ENCODE results near the gene BMPR1A.
"Not testable (repeated sequence)": the region's sequence is repeated elsewhere in the genome, so short reads cannot be mapped to it uniquely, and the experiment has no call there.

BMPR1A gene

DNA sequence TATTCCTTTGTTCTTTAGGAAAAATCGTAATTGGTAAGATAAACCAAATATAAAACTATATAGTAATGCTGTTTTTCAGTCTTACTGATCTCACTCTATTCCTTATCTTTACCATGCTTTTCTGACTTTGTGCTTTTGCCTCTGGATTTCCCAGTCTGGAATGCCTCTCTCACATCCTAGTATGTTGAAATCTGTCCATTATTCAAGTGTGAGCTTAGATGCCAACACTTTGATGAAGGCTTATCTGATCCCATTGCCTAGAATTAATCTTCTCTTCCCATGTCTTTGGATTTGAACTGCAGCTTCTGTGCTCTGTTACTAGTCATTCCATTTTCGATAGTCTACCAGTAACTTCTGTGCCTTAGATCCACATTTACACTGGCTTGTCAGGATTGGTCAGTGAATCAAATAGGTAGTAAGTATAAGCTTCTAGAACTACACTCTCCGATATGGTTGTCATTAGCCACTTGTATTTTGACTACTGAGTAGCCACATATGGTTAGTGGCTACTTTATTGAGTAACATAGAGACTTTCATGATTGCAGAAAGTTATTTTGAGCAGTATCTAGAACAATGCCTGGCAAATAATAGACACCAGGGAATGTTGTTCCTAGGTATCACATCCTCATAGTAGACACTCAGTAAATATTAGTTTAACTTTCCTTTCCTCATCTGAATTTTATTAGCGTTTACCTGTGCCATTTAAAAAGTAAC lies 92.9 kb downstream of the BMPR1A start:
- peak; percentile 13 for DNase-seq (ENCODE audit: low spot score)

DNA sequence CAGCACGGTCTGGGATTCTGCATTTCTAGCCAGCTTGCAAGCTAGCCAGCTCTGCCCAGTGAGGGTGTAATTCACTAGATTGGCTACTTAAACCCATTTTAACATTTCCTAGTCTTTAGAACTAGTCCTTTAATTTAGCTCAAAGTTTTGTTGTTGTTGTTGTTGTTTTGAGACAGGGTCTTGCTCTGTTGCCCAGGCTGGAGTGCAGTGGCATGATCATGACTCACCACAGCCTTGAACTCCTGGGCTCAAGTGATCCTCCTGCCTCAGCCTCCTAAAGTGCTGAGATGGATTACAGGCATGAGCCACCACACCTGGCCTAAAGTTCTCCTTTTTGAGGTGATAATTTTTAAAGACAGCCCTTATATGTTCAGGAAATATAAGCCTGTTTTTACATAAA lies 94.1 kb downstream of the BMPR1A start:
- DNase-seq (ENCODE audit: low spot score) = no peak

DNA sequence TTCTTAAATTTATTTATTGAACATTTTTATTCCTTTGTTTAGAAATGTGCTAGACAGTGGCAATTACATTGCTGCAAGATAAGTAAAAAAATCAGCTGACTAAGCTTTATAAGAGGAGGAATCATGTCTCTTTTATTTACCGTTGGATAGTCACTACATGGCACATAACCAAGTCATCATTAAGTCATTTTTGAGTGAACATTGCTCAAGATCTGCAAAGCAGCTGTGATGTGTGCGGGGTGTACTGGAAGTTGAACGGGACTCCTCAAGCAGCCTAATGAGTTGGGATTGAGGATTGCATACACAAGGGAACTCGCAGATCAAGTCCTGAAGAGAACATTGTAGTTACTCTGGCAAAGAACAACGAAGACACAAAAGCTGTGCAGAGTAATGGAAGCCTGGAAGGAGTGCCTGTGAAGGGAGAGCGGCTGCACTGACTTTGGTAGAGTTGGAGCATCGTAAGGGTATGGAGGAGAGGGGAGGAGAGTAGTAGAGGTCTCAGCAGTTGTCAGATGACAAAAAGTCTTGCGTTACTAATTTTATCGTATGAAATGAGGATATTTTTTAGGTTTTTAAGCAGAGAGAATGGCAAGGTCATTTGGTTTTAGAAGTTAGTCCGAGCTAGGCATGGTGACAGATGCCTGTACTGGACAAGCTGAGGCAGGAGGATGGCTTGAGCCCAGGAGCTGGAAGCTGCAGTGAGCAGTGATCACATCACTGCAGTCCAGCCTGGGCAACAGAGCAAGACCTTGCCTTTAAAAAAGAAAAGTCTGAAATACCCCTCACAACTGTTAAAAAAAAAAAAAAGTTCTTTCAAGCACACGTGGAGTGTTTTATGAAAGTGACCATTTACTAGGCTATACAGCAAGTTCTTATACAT lies 95.1 kb downstream of the BMPR1A start:
- DNase-seq (ENCODE audit: low spot score) = no peak

DNA sequence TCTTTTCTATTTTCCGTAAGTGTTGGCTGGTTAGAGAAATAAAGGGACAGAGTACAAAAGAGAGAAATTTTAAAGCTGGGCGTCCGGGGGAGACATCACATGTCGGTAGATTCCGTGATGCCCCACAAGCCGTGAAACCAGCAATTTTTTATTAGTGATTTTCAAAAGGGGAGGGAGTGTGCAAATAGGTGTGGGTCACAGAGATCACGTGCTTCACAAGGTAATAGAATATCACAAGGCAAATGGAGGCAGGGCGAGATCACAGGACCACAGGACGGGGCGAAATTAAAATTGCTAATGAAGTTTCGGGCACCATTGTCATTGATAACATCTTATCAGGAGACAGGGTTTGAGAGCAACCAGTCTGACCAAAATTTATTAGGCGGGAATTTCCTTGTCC lies 97.2 kb downstream of the BMPR1A start:
- DNase-seq (ENCODE audit: low spot score) = not testable (repeated sequence)

DNA sequence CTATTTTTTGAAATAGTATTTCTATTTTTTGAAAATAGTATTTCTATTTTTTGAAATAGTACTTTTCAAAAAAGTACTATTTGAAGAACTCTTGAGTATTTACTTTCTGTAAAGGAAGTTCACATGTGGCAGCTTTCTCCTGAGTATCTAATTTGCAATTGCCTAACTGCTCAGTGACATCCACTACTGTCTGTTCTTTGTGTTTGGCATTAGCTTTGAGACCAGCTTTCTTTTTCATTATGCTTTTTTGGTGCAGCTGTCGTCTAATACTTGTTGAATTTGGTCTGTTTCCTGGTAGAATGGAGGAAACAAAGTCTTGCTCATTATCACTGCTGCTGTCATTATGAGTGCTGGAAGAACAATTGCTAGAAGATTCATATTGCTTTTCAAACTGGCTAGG lies 99.1 kb downstream of the BMPR1A start:
- DNase-seq (ENCODE audit: low spot score) = no peak

DNA sequence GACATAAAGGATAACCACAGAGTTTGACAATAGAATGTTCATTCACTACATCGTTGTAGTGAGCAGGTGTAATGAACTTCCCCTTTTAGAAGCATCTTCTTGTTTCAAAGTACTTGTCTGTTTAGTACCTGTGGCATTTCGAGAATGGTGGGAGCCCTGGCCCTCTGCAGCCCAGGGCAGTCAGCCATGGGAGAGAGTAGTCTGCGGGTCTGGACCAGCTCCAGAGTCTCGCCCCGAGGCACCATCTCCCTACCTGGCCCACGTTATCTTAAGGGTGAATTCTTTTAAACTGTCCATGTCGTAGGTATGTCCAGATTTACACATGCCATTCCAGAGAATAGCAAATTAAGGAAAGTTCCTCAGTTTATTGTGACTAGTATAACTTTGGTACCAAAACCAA lies 99.7 kb downstream of the BMPR1A start:
- DNase-seq (ENCODE audit: low spot score) = no peak

DNA sequence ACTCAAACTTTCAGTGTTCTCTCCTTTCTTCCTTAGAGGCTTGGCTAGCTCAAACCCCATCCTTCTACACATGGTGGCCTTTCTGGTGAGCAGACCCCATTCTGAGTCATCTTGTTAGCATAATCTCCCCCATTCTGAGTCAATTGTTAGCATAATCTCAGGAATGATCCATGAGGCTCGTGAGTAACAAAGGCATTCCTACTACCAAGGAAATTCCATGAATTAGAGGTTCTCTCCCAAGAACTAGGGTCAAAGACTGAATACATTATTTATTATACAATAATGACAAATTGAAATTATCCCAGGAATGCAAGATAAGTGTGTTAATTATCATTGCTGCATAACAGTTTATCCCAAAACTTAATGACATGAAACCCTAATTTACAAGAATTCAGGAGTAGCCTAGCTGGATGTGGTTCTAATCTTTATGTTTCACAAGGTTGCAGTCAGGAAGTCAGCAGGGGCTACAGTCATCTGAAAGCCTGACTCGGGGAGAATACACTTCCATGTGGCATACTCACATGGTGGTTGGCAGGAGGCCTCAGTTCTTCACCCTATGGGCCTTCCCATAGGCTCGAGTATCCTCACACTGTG lies 100.8 kb downstream of the BMPR1A start:
- no peak for DNase-seq (ENCODE audit: low spot score)

DNA sequence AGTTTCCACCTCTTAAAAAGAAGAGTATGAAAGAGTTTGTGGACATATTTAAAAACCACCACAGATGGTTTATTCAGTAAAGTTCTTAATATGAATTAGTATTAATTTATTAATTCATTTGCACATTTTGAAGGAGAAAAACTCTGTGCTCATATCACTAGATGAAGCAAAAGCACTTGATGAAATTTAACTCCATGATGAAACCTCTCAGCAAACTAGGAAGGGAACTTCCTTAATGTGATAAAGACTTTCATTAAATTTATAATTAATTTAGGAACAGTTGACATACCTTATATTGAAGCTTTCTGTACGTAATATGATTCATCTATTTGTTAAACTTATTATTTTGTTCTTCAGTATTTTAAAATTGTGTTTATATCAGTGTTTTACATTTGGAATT lies 101.6 kb downstream of the BMPR1A start:
- no peak for DNase-seq (ENCODE audit: low spot score)

DNA sequence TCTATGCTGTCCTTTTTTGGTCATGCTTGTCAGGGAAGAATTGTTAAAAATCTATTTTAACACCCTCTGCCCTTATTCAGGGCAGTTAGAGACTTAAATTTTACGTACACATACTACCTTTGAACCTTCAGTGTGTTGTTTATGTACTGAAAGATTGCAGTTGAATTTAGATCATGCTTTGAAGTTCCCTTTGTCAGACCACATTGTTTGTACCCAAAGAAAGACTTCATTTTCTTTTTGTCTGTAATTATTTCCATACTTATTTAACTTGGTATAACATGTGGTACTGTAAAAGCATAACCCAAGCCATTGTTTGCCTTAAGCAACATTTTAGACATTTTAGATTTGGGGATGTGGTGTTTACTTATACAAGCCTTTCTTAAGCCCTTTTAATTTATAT lies 104.9 kb downstream of the BMPR1A start:
- no peak for DNase-seq (ENCODE audit: low spot score)

DNA sequence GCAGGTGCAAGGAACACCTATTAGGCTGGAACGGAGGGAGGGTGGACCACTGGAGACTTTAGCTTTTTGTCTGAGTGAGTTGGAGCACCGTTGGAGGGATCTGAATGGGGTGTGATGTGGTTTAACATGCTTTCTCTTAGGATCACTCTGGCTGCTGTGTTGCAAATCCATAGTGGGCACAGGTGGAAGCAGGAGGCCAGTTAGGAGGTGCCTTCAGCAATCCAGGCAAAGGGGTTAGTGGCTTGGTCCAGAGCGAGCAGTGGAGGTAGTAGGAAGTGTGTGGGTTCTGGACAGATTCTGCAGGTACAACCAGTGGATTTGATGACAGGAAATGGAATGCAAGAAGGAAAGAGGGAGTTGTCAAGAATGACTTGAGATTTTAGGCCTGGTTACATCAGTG lies 106.0 kb downstream of the BMPR1A start:
- no peak for DNase-seq (ENCODE audit: low spot score)

DNA sequence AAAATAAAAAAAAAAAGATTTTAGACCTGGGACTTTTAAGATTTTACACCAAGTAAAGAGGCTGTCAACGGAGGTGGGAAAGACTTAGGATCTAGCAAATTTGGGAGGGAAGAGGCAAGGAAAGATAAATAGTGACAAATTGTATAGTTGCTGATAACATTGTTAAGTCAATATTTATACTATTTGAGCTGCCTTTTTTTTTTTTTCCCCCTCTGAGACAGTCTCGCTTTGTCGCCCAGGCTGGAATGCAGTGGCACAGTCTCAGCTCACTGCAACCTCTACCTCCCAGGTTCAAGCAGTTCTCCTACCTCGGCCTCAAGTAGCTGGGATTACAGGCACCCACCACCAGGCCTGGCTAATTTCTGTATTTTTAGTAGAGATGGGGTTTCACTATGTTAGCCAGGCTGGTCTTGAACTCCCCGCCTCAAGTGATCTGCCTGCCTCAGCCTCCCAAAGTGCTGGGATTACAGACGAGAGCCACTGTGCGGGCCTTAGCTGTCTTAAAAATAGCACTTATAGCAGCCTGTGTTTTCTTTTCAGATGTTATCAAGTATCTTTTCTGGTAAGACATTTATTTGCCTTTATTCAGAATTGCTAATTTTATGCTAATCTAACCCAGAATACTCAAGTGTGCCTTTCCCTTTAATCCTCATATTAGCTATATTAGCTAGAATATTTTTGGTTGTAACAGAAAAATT lies 106.5 kb downstream of the BMPR1A start:
- no peak for DNase-seq (ENCODE audit: low spot score)

DNA sequence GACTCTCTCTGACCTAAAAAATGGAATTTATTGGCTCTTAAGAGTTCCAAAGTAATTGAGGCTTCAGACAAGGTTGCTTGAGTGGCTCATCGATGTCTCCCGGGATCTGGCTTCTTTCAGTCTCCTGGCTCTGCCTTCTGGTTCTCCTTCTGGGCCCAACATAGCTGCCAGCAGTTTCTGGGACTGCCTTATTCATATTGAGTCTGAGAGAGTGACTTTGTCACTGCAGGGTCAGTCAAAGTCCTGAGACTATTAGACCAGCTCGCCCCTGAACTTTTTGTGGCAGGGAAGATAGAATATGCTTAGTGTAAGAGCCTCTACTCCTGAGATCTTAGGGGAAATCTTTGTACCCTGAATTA lies 107.0 kb downstream of the BMPR1A start:
- no peak for DNase-seq (ENCODE audit: low spot score)

DNA sequence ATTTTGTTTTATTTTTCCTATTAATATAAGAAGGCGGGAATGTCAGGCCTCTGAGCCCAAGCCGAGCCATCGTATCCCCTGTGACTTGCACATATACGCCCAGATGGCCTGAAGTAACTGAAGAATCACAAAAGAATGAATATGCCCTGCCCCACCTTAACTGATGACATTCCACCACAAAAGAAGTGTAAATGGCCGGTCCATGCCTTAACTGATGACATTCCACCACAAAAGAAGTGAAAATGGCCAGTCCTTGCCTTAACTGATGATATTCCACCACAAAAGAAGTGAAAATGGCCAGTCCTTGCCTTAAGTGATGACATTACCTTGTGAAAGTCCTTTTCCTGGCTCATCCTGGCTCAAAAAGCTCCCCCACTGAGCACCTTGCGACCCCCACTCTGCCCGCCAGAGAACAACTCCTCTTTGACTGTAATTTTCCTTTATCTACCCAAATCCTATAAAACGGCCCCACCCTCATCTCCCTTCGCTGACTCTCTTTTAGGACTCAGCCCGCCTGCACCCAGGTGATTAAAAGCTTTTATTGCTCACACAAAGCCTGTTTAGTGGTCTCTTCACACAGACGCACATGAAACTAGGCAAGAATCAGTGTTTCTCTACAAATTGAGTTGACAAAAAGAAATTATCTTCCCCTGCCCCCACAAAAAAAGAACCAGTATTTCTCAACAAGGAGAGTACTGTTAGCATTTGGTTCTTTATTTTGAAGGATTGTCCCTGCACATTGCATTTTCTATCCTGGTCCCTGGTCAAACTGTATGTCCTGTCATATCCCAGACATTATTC lies 108.8 kb downstream of the BMPR1A start:
- DNase-seq (ENCODE audit: low spot score) = not testable (repeated sequence)

DNA sequence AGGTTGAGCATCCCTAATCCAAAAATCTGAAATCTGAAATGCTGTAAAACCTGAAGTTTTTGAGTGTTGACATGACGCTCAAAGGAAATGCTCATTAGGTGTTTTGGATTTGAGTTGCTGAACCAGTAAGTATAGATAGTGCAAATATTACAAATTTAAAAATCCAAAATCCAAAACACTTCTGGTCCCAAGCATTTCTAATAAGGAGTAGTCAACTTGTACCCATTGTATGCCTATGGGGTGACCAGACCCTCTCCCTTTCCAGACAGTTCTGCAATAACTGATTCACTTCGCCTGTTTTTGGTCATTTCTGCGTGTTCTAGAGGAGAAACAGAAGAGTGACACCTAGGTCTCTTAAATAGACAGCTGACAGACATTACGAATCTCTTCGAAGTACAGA lies 110.7 kb downstream of the BMPR1A start:
- no peak for DNase-seq (ENCODE audit: low spot score)

DNA sequence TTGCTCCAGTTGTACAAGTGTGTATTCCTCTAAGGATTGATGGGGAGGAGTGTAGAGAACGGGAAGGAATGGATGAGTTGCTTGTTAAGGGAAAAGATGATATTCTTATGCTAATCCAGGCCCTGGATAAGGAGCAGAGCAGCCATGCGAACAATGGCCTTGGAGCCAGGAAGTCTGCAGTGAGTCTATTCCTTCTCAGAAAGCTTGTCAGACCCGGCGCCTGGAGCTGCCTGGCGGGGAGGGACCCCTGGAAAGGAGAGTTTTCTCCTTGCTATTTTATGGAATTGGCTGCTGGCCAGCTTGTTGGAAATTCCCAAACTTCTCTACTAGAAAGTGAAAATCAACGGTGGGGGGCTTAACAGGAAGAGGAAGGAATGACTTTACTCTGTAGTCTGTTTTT lies 111.9 kb downstream of the BMPR1A start:
- no peak for DNase-seq (ENCODE audit: low spot score)

DNA sequence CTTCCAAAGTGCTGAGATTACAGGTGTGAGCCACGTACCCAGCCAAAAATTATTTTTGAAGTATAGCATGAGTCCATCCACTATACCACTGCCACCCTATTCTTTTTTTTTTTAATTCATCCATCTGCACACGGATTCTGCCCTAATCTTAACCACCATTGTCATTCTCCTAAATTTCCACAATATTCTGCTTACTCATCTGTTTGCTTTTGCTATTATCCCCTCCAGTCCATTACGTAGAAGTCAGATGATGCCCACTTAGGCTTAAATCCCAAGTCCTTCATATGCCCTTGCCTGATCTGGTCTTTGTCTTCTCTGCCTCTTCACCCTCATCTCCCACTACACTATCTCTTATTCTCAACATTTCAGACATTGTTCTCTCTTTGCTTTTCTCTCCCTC lies 114.3 kb downstream of the BMPR1A start:
- DNase-seq (ENCODE audit: low spot score) = no peak

DNA sequence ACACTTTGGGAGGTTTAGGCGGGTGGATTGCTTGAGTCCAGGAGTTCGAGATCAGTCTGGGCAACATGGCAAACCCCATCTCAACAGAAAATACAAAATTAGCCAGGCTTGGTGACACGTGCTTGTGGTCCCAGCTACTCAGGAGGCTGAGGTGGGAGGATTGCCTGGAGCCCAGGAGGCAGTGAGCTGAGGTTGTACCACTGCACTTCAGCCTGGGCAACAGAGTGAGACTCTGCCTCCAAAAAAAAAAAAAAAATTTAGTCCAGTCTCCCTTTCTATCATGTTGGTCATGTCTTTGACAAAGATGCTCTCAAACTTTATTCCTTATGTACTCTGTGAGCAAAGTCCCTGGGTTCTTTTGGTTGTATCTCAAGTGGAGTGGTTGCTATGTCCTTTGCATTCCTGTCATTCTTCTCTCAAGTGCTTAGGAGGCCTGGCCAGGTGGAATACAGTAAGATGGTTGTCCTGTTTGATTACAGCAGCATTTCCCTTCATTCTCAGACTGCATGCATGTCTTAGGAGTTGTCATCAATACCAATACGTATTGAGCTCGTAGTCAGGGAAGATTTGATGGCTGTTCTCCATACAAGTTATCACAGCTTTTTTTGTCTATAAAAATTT lies 115.3 kb downstream of the BMPR1A start:
- no peak for DNase-seq (ENCODE audit: low spot score)

DNA sequence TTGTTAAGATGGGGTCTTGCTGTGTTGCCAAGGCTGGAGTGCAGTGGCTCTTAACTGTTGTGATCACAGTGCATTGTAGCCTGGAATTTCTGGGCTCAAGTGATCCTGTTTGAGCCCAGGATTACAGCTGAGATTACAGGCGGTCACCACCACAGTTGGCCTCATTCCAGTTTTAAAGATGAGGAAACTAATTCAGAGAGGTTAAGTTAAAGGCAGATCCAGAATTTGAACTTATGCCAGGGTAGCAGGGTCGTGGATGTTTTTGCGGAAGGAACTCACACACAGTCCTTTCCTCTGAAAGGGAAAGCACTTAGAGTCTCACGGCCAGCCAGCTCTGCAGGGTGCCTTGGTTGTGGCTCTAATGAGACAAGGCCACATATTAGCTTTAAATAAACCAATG lies 116.3 kb downstream of the BMPR1A start:
- no peak for DNase-seq (ENCODE audit: low spot score)

DNA sequence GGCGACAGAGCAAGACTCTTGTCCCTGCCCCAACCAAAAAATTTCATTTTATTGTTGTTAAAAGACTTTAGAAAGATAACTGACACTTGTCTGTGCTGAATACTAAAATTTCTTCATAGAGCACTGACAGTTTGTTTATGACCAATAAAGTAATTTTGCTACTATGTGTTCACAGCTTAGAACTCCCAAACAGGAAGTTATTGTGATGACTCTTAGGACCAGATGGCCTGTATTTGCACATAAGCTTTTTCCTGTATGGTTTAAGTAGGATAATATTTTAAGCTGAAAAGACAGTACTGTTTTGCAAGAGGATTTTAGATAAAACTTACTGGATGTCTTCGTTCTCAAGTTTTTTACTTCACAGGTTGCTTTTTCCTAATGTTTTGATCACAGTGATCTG lies 120.3 kb downstream of the BMPR1A start:
- peak; percentile 22 for DNase-seq (ENCODE audit: low spot score)

DNA sequence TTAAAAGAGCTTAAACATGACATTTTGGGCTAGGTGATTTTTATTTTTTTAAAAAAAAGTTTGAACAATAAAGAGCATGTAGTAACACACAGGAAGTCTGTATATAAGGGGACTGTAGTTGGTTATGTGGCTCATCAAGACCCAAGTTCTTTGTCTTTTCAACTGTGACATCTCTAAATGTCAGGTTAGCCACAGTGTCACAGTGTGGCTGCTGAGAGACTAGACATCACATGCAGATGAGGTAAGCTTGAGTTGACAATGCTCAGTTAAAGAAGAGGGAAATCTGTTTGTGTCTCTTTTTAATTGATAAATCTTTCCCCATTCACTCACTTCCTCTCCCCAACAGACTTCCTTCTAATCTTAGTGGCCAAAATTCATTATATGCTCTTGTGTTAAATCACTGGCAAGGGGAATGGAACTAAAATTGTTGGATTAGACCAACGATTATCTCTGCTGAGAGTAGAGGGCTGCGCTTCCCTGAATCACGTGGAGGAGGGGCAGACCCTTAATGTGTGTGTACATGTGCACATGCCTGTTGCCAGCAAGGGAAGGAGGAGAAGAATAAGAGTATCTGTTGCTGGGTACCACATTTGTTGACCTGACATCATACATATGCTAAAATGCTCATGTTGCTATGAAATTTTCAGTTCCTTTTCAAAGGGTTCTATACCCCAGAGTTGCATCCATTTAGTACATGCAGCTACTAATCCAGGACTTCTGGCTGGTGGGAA lies 122.7 kb downstream of the BMPR1A start:
- DNase-seq (ENCODE audit: low spot score) = no peak

DNA sequence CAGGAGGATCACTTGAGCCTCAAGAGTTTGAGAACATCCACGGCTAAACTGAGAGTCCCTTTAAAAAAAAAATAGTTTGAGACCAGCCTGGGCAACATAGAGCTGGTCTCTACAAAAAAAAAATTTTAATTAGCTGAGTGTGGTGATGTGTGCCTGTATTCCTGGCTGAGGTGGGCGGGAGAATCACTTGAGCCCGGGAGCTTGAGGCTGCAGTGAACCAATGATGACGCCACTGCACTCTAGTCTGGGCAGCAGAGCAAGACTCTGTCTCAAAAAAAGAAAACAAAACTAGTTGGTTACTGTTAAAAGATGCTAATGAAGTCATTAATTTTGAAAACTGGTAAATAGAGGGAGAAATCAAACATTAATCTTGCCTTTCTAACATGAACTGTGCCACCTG lies 124.6 kb downstream of the BMPR1A start:
- no peak for DNase-seq (ENCODE audit: low spot score)

Data from activated CD4-positive, alpha-beta T cell treated with anti-CD3 and anti-CD28 coated beads, Interleukin-2, Interleukin-4, amounts not matched to agents 100 ng/mL and 50 ng/mL, durations not matched to agents 16 hours and 8 hours (primary cell).